ENCODE measurements around the gene SLC38A11. TPM values are rescaled to one million over a fixed set of nuclear protein-coding genes. Genes with fewer than 3 reads are reported as not detected.

SLC38A11 gene
- total and polyA plus RNA-seq, 2 of the 13 experiments (the other 11 are each of a cell fraction or from before 2014, with no cell fraction given), result 14.0 to 14.3 TPM

GRCh38 chr2:164920430-164920829 lies 34.9 kb downstream of the SLC38A11 start (continued):
- TF ChIP-seq ZNF850 (CRISPR knock-in tag; conservative IDR thresholded peaks at IDR 0.05) (no peak), PAX8 (CRISPR knock-in tag; IDR thresholded peaks at IDR 0.05; ENCODE audit: borderline replicate concordance) (no peak), SYNCRIP (IDR thresholded peaks at IDR 0.05; ENCODE audit: insufficient read depth, low read depth, low read length) (no peak), MTF2 (CRISPR knock-in tag; IDR thresholded peaks at IDR 0.05; ENCODE audit: borderline replicate concordance) (no peak), ZNF710 (CRISPR knock-in tag; IDR thresholded peaks at IDR 0.05; ENCODE audit: borderline replicate concordance) (no peak), SALL2 (CRISPR knock-in tag; IDR thresholded peaks at IDR 0.05) (no peak), HNRNPUL1 (IDR thresholded peaks at IDR 0.05; ENCODE audit: low read depth, low read length) (no peak), LRRFIP1 (CRISPR knock-in tag; conservative IDR thresholded peaks at IDR 0.05) (no peak), IRF2 (CRISPR knock-in tag; IDR thresholded peaks at IDR 0.05) (peak; percentile 95), MZF1 (CRISPR knock-in tag; IDR thresholded peaks at IDR 0.05; ENCODE audit: borderline replicate concordance) (no peak), ZNF737 (CRISPR knock-in tag; IDR thresholded peaks at IDR 0.05; ENCODE audit: borderline replicate concordance) (no peak), MTA1 (CRISPR knock-in tag; IDR thresholded peaks at IDR 0.05; ENCODE audit: borderline replicate concordance) (no peak), YY1 (IDR thresholded peaks at IDR 0.05; ENCODE audit: insufficient read depth, insufficient replicate concordance, low read depth, low read length) (no peak), ZC3H4 (CRISPR knock-in tag; IDR thresholded peaks at IDR 0.05; ENCODE audit: borderline replicate concordance) (no peak), NBN (conservative IDR thresholded peaks at IDR 0.05) (no peak), RBAK (CRISPR knock-in tag; IDR thresholded peaks at IDR 0.05) (no peak), ZFP36L1 (CRISPR knock-in tag; IDR thresholded peaks at IDR 0.05) (no peak), ZBTB7B (CRISPR knock-in tag; IDR thresholded peaks at IDR 0.05) (no peak), DMAP1 (CRISPR knock-in tag; IDR thresholded peaks at IDR 0.05) (no peak), SNRNP70 (IDR thresholded peaks at IDR 0.05; ENCODE audit: low read depth, low read length) (no peak), CC2D1A (CRISPR knock-in tag; IDR thresholded peaks at IDR 0.05) (no peak), ZNF839 (CRISPR knock-in tag; IDR thresholded peaks at IDR 0.05; ENCODE audit: borderline replicate concordance) (no peak), DNMT1 (CRISPR knock-in tag; IDR thresholded peaks at IDR 0.05) (no peak), ZNF605 (CRISPR knock-in tag; IDR thresholded peaks at IDR 0.05) (no peak)
- TF ChIP-seq, protein P1, sequence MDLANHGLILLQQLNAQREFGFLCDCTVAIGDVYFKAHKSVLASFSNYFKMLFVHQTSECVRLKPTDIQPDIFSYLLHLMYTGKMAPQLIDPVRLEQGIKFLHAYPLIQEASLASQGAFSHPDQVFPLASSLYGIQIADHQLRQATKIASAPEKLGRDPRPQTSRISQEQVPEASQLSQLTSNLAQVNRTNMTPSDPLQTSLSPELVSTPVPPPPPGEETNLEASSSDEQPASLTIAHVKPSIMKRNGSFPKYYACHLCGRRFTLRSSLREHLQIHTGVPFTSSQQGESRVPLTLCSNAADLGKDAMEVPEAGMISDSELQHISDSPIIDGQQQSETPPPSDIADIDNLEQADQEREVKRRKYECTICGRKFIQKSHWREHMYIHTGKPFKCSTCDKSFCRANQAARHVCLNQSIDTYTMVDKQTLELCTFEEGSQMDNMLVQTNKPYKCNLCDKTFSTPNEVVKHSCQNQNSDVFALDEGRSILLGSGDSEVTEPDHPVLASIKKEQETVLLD (CRISPR knock-in tag; IDR thresholded peaks at IDR 0.05; ENCODE audit: low read depth), result no peak
- TF ChIP-seq, protein P2, sequence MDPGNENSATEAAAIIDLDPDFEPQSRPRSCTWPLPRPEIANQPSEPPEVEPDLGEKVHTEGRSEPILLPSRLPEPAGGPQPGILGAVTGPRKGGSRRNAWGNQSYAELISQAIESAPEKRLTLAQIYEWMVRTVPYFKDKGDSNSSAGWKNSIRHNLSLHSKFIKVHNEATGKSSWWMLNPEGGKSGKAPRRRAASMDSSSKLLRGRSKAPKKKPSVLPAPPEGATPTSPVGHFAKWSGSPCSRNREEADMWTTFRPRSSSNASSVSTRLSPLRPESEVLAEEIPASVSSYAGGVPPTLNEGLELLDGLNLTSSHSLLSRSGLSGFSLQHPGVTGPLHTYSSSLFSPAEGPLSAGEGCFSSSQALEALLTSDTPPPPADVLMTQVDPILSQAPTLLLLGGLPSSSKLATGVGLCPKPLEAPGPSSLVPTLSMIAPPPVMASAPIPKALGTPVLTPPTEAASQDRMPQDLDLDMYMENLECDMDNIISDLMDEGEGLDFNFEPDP (CRISPR knock-in tag; conservative IDR thresholded peaks at IDR 0.05), result no peak

Data from HepG2 (cell line).